ENCODE data around the gene CHRM4. TPM values are rescaled to one million over a fixed set of nuclear protein-coding genes. Genes with fewer than 3 reads are reported as not detected.

CHRM4 gene
- total and polyA plus RNA-seq, 2 of the 13 experiments (the other 11 are each of a cell fraction or from before 2014, with no cell fraction given): 0.13 to 0.21 TPM

DNA sequence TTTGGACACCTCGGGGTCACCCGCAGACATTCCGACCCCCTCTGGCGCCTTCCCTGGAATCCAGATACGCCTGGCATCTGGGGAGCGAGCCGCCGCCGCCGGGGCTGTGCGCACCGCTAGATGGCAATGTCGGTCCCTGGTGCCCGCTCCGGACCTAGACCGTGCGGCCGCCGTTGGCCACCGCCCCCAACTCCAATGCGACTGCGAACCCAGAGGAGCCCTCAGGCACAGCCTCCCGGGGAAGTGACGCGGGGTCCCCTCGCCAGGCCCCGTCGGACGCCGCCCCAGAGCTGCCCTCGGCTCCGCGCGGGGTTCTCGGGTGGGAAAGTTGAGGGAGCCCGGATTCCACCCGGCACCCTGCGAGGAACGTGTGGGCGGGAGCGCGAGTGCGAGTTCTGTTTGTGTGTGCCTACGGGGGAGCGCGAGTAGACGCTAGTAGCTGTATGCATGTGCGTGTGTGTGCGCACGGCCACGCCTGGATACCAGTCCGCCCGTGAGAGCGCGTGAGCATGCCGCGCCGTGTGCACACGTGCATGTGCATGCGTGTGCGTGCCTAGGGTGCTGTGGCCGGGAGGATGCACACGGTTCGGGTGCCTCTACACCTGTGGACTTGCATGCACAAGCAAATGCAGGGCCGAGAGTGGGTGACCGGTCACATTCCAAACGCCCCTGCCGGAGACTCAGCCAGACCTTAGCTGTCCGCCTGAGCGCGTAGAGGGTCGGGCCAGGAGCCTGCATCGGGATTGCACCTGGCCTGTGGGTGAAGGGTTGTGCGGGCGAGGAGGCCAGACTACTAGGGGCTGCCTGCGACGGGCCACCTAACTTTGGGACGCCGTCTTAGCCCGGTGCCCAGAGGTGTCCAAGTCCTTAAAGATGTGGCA, 1.9 kb downstream of the CHRM4 start (continued):
- TF ChIP-seq GABPB1 (CRISPR knock-in tag; IDR thresholded peaks at IDR 0.05) (peak; percentile 57; the same call in 1 of the 2 replicates), ZBTB21 (CRISPR knock-in tag; IDR thresholded peaks at IDR 0.05) (no peak), IRF2 (CRISPR knock-in tag; IDR thresholded peaks at IDR 0.05) (no peak), KAT2B (IDR thresholded peaks at IDR 0.05; ENCODE audit: borderline replicate concordance, low read depth, low read length) (no peak), GTF2F1 (IDR thresholded peaks at IDR 0.05; ENCODE audit: low read length) (no peak), ELF3 (CRISPR knock-in tag; IDR thresholded peaks at IDR 0.05) (no peak), ZNF816 (CRISPR knock-in tag; IDR thresholded peaks at IDR 0.05; ENCODE audit: borderline replicate concordance) (no peak), ARNT2 (CRISPR knock-in tag; IDR thresholded peaks at IDR 0.05; ENCODE audit: low read depth) (peak; percentile 64; the same call in 1 of the 2 replicates), CBX1 (IDR thresholded peaks at IDR 0.05; ENCODE audit: low read depth) (no peak)

GRCh38 chr11:46388619-46389449, 2.7 kb downstream of the CHRM4 start:
- in situ Hi-C loops (cut with HindIII; ENCODE audit: extremely low pct_ligation_motif_present, low pct_unique_long_range_greater_than_20kb): loop anchor here (5.0 kb wide), 1 partner anchor 143 kb away; no protein-coding TSS in a partner anchor
- no peak for DNase-seq (ENCODE audit: low spot score)
- Histone ChIP-seq H2AFZ (ENCODE audit: low read length) (no peak overlapping the region), H3K27ac (ENCODE audit: extremely low read length, insufficient read depth, low read length) (no peak overlapping the region), H3K36me3 (replicated peaks in 1 of 2; ENCODE audit: control insufficient read depth in 1 of 2, insufficient read depth in 2 of 2, low read length in 2 of 2) (no peaks in the 10 kb centered on the region), H4K20me1 (ENCODE audit: insufficient read depth, low read length) (peaks cover 15% of the 10 kb centered on the region), H3K4me2 (ENCODE audit: low read depth, low read length) (peak overlapping the region; percentile 97), H3K4me1 (ENCODE audit: insufficient read depth, low read length) (peaks cover 57% of the 10 kb centered on the region), H3K9ac (ENCODE audit: insufficient read depth, low read depth, low read length) (0 out of 2 replicates have a peak overlapping the region, but pooled peaks have one; percentile 33), H3K4me3 (replicated peaks in 1 of 3; ENCODE audit: insufficient read depth in 1 of 3, low read depth in 2 of 3, low read length in 3 of 3) (peak overlapping the region; percentile 31 to 82 (median 61); a peak in 5 of 6 replicates), H3K79me2 (ENCODE audit: insufficient read depth, low read length) (no peaks in the 10 kb centered on the region), H3K27me3 (ENCODE audit: control insufficient read depth in 1 of 2, insufficient read depth in 2 of 2, low read length in 2 of 2) (peaks cover 13 to 36% of the 10 kb centered on the region in 2 experiments), H3K9me3 (ENCODE audit: low read length) (no peaks in the 10 kb centered on the region)
- no TSS peak for BruUV-seq (replicated peaks)
- 7% methylated on average over 9 of the region's 21 CpGs for WGBS (ENCODE audit: low lambda C conversion rate)
- ChIA-PET CTCF (ENCODE audit: low intra/inter-chr PET ratio, low total read pairs) (interaction anchor here (1.1 to 2.4 kb wide), 2 partner anchors 141 to 149 kb away, joined by 3 to 9 read pairs; no protein-coding TSS in a partner anchor), POLR2A (interaction anchor here (0.9 to 1.0 kb wide), 2 partner anchors 9 to 165 kb away, joined by 3 read pairs; no protein-coding TSS in a partner anchor)
- no peak; the same call in 2 of the 3 replicates for ATAC-seq
- FAIRE-seq: no peak
- intact Hi-C loops (cut with micrococcal nuclease; ENCODE audit: unreplicated experiment): loop anchor here (2.0 kb wide), 1 partner anchor 148 kb away; no protein-coding TSS in a partner anchor
- TF ChIP-seq, protein P1, sequence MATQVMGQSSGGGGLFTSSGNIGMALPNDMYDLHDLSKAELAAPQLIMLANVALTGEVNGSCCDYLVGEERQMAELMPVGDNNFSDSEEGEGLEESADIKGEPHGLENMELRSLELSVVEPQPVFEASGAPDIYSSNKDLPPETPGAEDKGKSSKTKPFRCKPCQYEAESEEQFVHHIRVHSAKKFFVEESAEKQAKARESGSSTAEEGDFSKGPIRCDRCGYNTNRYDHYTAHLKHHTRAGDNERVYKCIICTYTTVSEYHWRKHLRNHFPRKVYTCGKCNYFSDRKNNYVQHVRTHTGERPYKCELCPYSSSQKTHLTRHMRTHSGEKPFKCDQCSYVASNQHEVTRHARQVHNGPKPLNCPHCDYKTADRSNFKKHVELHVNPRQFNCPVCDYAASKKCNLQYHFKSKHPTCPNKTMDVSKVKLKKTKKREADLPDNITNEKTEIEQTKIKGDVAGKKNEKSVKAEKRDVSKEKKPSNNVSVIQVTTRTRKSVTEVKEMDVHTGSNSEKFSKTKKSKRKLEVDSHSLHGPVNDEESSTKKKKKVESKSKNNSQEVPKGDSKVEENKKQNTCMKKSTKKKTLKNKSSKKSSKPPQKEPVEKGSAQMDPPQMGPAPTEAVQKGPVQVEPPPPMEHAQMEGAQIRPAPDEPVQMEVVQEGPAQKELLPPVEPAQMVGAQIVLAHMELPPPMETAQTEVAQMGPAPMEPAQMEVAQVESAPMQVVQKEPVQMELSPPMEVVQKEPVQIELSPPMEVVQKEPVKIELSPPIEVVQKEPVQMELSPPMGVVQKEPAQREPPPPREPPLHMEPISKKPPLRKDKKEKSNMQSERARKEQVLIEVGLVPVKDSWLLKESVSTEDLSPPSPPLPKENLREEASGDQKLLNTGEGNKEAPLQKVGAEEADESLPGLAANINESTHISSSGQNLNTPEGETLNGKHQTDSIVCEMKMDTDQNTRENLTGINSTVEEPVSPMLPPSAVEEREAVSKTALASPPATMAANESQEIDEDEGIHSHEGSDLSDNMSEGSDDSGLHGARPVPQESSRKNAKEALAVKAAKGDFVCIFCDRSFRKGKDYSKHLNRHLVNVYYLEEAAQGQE (IDR thresholded peaks at IDR 0.05; ENCODE audit: borderline replicate concordance in 1 of 2, low read depth in 1 of 2, low read length in 2 of 2): peak in 1 of 2 experiments; percentile 77; a peak in 1 of 4 replicates
- no peak for TF ChIP-seq FOXJ3 (CRISPR knock-in tag; IDR thresholded peaks at IDR 0.05; ENCODE audit: borderline replicate concordance)
- TF ChIP-seq HCFC1 (IDR thresholded peaks at IDR 0.05; ENCODE audit: low read depth, low read length): no peak
- no peak for TF ChIP-seq ZNF639 (CRISPR knock-in tag; conservative IDR thresholded peaks at IDR 0.05)
- TF ChIP-seq ZNF430 (CRISPR knock-in tag; IDR thresholded peaks at IDR 0.05): peak; percentile 31; the same call in 1 of the 2 replicates
